Tibial nerve (tissue), 4 donors: ENCODE results near the gene ST8SIA1.

Experiments
- CTCF ChIP-seq, 5 experiments: fragments of 200-600 bp in 3 of 5; fragments of 450-650 bp in 2 of 5; sonication (generic) in 3 of 5; IDR thresholded peaks; one replicate each; pipeline ENCODE4 v1.5.1; 2016 to 2019; ENCODE audit warnings: antibody characterized with exemption in 5 of 5, mild to moderate bottlenecking in 3 of 5, moderate library complexity in 2 of 5
- EP300 ChIP-seq, 2 donors: sonication (generic); formaldehyde crosslinking; IDR thresholded peaks; one replicate each; pipeline ENCODE4 v1.6.1; 2017; ENCODE audit warnings: antibody characterized with exemption in 2 of 2, mild to moderate bottlenecking in 1 of 2
- POLR2A ChIP-seq, 2 donors: fragments of 450-650 bp; IDR thresholded peaks; one replicate each; pipeline ENCODE4 v1.6.1; 2017; ENCODE audit warnings: antibody characterized with exemption in 2 of 2, mild to moderate bottlenecking in 2 of 2, moderate library complexity in 2 of 2

DNA sequence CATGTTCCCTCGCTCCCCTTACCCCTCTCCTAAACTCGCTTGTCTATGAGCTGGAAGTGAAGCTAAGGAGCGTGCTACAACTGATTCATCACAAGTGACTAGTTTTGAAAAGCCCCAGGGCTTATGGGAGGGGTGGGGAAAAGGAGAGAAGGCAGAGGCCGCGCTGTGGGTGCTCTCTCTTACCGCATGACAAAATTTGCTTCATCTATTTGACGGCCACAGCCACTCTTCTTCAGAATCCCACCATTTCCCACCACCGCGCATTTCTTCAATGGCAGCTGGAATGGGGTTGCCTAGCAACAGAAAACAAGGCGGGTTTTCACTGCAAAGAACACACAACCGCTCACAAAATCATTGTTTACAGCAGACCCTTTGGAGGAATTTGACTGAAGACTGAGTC, 79.4 kb downstream of the ST8SIA1 start:
- TF ChIP-seq CTCF (IDR thresholded peaks at IDR 0.05), result no peak
- no peak for TF ChIP-seq POLR2A (IDR thresholded peaks at IDR 0.05)
- TF ChIP-seq EP300 (IDR thresholded peaks at IDR 0.05), result no peak
